ENCODE measurements around the gene ZNF83.
"Not testable (repeated sequence)": the region's sequence is repeated elsewhere in the genome, so short reads cannot be mapped to it uniquely, and the experiment has no call there.

ZNF83 gene

DNA sequence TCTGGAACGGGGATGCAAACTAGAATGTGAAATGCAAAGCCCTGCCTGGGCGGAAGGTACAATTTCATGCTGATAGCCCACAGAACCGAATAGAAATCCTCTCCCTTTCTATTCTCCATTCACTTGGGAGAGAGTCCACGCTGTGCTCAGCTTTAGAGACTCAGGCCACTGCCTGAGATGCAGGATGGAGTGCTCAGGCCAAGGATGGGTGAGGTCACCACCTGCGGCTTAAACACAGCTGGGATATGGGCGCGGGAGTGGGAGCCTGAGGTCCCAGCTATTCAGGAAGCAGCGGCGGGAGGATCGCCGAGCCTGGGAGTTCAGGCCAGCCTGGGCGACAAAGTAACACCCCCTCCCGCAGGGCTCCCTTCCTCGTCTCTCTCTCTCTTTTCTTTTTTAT, 446 bp upstream of the ZNF83 start:
- DNase-seq = peak; percentile 14

DNA sequence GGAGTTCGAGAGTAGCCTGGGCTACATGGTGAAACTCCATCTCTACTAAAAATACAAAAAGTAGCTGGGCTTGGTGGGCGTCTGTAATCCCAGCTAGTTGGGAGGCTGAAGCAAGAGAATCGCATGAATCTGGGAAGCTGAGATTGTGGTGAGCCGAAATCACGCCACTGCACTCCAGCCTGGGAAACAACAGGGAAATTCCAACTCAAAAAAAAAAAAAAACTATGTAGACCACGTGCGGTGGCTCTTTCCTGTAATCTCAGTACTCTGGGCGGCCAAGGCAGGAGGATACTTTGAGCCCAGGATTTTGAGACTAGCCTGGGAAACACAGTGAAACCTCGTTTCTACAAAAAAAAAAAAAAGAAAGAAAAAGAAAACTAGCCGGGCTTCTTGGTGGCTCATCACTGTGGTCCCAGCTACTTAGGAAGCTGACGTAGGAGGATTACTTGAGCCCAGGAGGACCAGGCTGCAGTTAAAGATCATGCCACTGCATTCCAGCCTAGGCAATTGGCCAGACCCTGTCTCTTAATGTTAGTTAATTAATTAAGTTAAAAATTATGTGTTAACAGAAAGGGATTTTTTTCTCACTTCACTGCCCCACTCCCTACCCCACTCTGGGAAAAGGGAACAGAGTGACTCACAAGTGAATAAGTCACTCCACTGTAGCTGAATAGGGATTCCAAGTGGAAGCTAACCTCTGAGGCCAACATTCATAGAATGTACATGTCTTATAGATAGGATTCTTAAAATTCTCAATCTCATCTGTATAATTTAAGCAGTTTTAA, 2.2 kb downstream of the ZNF83 start:
- no peak for DNase-seq

DNA sequence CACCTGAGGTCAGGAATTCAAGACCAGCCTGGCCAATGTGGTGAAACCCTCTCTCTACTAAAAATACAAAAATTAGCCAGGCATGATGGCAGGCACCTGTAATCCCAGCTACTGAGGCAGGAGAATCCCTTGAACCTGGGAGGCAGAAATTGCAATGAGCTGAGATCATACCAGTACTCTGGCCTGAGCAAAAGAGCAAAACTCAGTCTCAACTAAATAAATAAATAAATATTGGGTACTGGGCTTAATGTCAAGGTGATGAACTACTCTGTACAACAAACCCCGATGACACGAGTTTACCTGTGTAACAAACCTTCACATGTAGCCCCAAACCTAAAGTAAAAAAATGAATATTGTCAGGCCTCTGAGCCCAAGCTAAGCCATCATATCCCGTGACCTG, 10.7 kb downstream of the ZNF83 start:
- DNase-seq = not testable (repeated sequence)

DNA sequence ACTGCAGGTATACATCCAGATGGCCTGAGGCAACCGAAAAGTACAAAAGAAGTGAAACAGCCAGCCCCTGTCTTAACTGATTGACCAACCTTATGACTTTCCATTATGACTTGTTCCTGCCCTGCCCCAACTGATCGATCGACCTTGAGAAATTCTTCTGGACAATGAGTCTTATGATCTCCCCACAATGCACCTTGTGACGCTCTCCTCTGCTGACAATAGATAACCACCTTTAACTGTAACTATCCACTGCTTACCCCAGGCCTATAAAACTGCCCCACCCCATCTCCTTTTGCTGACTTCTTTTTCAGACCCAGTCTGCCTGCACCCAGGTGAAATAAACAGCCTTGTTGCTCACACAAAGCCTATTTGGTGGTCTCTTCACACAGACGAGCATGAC, 11.2 kb downstream of the ZNF83 start:
- DNase-seq = no peak

DNA sequence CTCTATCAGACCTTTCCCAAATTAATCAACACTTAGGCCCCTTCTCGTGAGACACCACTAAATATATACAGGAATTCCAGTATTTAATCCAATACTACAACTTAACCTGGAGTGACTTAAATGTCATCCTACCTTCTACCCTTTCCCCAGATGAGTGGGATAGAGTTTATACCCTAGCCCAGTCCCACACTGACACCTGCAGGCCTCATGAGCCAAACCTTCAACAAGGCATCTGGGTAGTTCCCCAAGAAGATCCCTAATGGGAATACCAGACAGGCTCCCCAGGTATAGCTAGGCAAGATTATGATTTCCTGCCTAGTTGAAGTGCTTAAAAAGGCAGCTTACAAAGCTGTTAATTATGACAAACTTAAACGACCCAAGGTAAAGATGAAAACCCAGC, 15.9 kb downstream of the ZNF83 start:
- DNase-seq = no peak

DNA sequence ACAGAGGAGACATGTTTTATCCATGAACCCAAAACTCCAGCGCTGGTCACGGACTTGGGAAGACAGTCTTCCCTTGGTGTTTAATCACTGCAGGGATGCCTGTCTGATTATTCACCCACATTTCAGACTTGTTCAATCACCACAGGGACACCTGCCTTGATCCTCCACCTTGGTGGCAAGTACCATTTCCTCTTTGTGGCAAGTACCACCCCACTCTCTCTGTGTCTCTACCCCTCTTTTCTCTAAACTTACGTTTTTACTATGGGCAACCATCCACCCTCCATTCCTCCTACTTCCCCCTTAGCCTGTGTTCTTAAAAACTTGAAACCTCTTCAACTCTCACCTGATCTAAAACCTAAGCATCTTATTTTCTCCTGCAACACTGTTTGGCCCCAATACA, 16.8 kb downstream of the ZNF83 start:
- no peak for DNase-seq

DNA sequence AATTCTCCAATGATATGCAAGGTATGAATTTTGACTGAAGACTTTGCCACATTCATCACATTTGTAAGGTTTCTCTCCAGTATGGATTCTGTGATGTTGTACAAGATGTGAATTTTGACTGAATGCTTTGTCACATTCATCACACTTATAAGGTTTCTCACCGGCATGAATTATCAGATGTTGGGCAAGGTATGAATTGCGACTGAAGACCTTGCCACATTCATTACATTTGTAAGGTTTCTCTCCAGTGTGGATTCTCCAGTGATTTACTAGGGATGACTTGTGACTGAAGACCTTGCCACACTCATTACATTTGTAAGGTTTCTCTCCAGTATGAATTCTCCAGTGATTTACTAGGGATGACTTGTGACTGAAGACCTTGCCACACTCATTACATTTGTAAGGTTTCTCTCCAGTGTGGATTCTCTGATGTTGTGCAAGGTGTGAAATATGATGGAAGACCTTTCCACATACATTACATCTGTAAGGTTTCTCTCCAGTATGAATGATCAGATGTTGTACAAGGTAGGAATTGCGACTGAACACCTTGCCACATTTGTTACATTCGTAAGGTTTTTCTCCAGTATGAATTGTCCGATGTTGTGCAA, 24.8 kb downstream of the ZNF83 start:
- no peak for DNase-seq

DNA sequence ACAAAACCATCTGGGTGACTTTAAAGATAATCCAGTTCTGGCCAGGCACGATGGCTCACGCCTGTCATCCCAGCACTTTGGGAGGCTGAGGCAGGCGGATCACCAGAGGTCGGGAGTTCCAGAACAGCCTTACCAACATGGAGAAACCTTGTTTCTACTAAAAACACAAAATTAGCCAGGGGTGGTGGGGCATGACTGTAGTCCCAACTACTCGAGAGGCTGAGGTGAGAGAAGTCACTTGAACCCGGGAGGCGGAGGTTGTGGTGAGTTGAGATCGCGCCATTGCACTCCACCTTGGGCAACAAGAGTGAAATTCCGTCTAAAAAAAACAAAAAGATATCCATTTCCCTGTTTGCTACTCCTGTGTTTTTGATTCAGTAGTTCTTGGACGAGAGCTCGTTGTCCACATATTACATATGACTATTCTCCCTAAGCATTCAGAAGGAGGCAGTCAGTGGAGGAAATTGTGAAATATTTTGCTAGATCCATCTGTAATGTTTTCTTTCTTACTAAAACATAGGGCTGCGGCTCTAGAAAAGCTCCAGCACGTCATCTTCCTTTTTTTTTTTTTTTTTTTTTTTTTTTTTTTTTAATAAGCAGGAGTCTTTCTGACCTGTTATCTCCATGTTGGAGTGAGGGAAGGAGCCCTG, 34.5 kb downstream of the ZNF83 start:
- DNase-seq = no peak

DNA sequence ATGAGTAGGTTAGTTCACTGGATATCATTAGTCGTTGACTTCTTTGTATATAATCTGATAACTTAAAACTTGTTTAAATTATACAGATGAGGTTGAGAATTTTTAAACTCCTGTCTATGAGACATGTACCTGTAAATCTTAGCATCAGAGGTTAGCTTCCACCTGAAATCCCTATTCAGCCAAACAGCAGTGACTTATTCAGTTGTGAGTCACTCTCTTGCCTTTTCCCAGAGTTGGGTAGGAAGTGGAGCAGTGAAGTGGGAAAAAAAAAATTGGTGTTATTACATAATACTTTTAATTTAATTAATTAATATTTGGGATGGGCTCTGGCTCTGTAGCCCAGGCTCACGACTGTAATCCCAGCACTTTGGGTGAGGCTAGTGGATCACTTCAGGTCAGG, 35.2 kb downstream of the ZNF83 start:
- DNase-seq = no peak

DNA sequence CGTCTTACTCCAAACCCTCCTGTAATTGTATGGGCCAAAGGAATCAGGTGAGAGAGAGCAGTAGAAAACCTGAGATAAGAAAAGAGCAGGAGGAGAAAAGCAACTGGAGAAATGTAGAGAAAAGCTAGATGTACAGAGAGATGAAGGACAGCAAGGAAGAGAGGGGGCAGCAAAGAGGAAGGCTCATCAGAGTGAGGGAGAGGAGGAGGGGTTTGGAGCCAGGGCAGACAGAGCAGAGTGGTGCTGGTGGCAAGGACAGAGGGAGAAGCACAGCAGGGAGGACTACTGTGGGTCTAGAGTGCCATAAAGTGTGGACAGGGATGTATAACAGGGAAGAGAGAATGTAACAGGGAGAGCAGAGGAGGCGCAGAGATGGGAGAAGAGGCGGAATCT, 36.2 kb downstream of the ZNF83 start:
- DNase-seq = not testable (repeated sequence)

DNA sequence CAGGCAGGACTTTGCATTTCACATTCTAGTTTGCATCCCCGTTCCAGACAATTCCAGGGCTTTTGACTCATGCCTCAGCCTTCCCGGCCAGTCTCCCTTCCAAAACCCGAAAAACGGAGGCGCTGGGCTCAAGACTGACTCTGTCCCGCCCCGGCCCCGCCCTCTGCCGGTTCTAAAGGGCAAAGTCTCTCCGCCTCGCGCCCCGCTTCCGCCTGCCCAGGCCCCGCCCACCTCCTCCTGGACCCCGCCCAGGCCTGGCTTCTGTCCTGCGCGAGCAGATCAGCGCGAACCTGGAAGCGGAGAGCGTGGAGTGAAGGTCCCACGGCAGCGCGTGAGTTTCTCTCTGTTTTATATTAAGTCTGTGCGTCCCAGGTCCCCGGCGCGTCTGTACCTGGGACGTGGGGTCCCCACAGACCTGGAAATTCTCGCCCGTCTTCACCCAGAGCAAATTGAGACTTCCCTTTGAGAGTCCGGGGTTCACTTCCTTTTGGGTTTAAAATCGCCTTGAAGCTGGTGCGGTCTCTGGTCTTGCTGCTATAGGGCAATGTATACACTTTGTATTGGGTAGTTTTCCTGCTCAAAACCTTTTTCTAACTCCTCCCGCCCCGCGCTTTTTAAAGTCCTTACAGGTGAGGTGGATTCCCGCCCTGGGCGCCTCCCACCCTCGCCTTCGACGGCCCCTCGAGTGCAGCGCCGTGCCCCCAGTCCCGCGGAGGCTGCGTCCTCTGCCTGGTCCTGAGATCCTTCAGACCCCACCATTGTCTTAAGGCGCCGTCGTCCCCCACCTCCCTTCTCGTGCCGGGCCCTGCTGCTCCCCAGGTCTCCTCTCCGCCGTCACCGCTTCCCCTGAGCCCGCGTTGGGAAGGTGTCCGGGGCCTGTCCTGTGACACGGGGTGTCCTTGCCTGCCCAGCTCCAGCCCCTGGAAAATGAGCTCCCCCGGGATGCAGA, 36.9 kb downstream of the ZNF83 start:
- peak; percentile 60 for DNase-seq

DNA sequence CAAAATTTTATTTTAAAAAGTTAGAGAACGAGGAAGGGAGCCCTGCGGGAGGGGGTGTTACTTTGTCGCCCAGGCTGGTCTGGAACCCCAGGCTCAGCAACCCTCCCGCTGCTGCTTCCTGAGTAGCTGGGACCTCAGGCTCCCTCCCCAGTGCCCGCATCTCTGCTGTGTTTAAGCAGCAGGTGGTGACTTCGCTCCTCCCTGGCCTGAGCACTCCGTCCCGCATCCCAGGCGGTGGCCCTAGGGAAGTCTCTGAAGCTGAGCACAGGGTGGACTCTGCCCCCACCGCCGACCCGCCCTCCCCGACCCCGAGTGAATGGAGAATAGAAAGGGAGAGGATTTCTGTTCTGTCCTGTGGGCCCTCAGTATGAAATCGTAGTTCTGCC, 37.5 kb downstream of the ZNF83 start:
- no peak for DNase-seq

DNA sequence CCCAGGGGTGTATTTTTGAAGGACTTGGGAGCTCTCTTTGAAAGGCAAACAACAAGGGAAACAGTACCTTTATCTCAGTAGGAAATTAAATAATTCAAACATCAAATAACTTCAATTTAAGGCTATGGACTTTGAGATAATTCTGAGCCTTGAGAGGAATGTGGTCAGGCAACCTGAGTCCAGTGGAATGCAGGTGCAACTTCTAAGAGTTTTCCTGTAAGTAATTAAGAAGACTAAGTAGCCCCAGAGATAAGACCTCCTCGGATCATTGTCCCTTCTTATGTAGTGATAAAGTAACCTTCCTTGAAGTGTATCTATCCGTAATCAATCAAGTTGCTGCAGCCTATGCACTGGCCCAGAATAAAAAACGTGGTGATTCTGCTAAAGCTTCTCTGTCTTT, 38.9 kb downstream of the ZNF83 start:
- DNase-seq = no peak

DNA sequence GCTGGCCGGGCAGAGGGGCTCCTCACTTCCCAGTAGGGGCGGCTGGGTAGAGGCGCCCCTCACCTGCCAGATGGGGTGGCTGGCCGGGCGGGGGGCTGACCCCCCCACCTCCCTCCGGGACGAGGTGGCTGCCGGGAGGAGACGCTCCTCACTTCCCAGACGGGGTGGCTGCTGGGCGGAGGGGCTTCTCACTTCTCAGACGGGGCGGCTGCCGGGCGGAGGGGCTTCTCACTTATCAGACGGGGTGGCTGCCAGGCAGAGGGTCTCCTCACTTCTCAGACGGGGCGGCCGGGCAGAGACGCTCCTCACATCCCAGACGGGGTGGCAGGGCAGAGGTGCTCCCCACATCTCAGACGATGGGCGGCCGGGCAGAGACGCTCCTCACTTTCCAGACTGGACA, 44.7 kb downstream of the ZNF83 start:
- not testable (repeated sequence) for DNase-seq

DNA sequence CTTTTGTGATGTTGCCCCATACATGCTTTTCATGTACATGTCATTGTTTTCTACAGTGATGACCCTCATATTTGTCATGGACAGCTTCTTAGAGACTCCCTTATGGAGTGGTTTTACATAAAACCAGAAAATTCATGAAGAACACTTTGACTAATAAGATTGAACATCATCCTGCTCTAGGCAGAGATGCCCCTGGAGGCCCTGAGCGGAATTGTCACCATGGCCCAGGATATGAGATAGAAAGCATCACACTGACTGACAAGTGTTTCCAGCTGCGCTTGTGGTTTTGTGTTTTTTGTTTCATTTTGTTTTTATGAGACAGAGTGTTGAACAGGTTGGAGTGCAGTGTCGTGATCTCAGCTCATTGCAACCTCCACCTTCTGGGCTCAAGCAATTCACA, 45.9 kb downstream of the ZNF83 start:
- no peak for DNase-seq

DNA sequence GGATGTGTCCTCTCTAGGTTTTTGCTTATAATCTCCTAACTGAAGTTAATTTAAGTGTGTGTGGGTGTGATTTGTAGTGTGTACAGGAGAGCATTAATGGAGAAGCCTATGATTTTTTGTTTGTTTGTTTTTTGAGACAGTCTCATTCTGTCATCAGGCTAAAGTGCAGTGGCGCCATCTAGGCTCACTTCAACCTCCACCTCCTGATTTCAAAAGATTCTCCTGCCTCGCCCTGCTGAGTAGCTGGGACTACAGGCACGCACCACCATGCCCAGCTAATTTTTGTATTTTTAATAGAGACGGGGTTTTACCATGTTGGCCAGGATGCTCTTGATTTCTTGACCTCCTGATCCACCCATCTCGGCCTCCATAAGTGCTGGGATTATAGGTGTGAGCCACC, 47.4 kb downstream of the ZNF83 start:
- no peak for DNase-seq

DNA sequence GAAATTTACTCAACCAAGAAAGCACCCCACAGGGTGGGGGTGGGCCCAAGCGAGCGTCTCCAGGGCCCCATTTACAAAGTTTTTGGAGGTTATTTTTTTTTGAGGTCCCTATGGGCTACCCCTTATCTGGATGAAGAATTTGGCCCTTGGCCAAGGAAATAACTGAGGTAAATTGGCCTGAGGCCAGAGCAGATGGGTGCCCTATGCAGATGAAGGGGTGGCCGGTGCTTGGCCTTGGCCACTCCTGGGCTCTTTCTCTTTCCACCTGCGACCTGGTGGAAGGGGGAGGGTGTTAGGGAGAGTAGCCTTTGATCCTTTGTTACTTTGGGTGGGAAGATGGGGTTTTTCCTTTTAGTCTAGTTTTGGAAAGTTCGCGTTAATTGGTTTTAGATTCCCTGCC, 52.6 kb downstream of the ZNF83 start:
- no peak for DNase-seq

DNA sequence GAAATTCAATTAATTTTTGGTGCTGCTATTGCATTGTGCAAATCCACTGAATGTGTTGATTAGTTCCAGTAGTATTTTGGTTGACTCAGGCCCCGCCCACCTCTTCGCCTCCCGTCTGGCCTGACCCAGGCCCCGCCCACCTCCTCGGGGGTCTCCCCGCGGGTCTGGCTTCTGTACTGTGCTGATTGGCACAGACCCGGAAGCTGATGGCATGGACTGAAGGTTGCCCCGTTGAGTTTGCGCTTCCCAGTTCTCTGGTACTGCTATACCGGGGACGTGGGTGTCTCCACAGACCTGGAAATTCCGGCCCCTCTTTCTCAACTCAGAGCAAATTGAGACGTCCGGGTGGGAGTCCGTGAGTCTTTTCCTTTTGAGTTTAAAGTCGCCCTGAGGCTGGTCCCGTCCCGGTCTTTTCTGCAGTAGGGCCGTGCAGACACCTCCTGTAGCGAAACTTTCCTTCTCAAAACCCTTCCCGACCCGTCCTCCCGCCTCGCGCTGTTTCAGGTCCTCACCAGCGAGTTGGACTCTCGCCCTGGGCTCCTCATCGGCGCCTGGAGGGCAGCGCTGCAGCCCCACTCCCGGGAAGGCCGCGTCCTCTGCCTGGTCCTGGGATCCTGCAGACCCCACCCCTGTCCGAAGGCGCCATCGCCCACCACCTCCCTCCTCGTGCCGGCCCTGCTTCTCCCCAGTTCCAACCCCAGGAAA, 53.3 kb downstream of the ZNF83 start:
- DNase-seq = no peak

DNA sequence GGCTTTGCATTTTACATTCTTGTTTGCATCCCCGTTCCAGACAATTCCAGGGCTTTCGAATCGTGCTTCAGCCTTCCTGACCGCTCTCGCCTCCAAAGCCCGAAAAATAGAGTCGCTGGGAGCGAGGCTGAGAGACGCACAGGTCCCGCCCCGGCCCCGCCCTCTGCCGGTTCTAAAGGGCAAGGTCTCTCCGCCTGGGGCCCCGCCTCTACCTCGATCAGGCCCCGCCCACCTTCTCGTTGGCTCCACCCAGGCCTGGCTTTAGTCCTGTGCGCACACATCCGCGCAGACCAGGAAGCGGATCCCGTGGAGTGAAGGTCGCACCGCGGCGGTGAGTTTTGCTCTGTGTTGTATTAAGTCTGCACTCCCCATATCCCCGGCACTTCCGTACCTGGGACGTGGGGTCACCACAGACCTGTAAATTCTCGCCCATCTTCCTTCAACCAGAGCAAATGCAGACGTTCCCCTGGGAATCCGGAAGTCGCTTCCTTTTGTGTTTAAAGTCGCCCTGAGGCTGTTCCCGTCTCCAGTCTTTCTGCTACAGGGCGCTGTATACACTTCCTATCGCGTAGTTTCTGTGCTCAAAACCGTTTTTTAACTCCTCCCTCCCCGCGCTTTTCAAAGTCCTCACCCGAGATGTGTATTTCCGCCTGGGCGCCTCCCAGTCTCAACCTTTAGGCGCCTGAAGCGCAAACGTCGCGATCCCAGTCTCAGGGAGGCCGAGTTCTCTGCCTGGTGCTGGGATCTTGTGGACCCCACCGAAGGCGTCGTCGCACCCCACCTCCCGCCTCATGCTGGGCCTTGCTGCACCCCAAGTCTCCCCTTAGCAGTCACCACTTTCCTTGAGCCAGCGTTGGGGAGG, 67.9 kb downstream of the ZNF83 start, which contains the start of gene ZNF701:
Gene ZNF701 (plus strand): TSS at position 288 of the 862 bp plus-strand sequence. CDS start 3,861 bp downstream, outside the sequence.
- peak; percentile 35 for DNase-seq

DNA sequence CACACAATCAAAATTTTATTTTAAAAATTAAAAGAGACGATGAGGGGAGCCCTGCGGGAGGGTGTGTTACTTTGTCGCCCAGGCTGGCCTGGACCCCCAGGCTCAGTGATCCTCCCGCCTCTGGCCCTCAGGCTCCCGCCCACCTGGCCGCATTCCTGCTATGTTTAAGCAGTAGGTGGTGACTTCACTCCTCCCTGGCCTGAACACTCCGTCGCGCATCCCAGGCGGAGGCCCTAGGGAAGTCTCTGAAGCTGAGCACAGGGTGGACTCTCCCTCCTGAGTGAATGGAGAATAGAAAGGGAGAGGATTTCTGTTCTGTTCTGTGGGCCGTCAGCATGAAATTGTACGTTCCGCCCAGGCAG, 68.5 kb downstream of the ZNF83 start:
- DNase-seq = not testable (repeated sequence)

DNA sequence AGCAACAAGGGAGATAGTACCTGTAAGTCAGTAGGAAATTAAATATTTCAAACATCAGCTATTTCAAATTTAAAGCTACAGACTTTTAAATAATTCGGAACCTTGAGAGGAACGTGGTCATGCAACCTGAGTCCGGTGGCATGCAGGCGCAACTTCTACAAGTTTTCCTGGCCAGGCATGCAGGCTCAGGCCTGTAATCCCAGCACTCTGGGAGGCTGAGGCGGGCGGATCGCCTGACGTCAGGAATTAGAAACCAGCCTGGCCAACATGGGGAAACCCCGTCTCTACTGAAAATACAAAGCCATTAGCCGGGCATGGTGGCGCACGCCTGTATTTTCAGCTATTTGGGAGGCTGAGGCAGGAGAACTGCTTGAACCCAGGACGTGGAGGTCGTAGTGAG, 70.2 kb downstream of the ZNF83 start:
- no peak for DNase-seq
